HK-2 (cell line): Measurements from ENCODE around the gene BAZ2A.
"Not testable (repeated sequence)": the region's sequence is repeated elsewhere in the genome, so short reads cannot be mapped to it uniquely, and the experiment has no call there.

Experiments used
- DNase-seq: peaks from one replicate; pipeline ENCODE4 v3.0.0-alpha.2; 2018; ENCODE audit not compliant: unreplicated experiment

The BAZ2A gene

DNA sequence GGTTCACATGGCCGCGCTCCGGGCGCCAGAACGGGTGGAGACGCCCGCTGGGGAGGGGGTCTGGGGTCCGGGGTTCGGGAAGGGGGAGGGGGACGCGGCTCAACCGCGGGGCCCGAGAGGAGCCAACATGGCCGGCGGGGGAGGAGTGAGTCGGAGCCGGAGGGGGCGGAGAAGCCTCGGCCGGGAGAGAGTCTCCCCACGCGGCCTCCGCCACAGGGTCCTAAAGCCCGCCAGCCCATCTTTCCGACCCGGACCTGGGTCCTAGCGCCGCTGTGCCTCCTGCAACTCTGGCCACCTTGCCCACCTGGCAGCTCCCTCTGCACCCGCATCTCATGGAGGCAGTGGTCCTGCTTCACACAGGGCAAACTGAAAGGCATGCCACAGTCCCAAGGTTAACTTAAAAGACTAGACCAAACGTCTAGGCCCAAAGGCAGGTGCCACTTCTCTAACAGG is at the start of gene BAZ2A:
Gene BAZ2A (minus strand): TSS at position 147 of the 453 bp plus-strand sequence. CDS start 12,796 bp downstream, outside the sequence.
- peak; percentile 79 for DNase-seq

DNA sequence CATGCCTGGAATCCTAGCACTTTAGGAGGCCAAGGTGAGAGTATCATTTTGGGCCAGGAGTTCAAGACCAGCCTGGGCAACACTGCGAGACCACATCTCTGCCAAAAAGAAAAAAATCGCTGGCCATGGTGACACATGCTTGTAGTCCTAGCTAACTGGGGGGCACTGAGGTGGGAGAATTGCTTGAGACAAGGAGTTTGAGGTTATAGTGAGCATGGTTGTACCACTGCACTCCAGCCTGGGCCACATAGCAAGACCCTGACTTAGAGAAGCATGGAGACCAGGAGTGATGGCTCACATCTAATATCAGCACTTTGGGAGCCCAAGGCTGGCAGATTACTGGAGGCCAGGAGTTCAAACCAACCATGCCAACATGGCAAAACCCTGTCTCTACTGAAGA is 48.7 kb upstream of the BAZ2A start:
- no peak for DNase-seq

DNA sequence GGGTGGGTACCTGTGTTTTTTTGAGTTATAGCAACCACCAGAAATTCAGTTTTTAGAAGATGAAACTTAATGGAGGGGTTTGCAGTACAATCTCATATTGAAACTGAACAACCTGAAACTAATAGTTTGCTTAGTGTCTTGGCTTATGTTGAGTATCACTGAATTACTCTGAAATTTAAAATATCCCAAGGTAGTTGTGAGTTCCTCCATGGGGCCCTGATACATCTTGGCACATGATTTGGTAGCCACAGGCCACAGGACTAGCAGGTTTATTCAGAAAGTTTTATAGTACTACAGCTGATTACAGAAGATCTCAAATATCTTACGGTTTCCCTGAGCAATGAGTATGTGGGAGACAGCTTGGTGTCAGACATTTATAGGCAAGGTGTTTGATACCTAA is 47.6 kb upstream of the BAZ2A start:
- DNase-seq: no peak

DNA sequence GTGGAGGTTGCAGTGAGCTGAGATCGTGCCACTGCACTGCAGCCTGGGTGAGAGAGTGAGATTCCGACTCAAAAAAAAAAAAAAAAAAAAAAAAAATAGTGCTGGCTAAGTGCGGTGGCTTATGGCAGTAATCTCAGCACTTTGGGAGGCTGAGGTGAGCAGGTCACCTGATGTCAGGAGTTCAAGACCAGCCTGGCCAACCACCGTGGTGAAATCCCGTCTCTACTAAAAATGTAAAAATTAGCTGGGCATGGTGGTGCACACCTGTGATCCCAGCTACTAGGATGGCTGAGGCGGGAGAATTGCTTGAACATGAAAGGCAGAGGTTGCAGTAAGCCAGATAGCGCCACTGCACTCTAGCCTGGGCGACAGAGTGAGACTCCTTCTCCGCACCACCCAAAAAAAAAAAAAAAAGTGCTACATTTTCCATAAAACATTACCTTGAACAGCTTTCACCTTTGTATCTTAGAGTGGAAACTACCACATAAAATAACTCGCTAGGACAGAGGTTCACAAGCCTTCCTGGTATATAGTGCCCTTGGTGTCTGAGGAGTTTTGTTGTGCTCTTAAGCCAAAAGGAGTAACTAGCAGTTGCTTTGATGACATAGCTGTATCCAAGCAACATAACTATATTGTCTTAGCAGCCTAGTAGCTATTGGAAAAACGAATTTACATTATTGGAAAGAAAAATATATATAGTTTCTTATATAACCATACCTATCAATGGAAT is 46.9 kb upstream of the BAZ2A start:
- DNase-seq: no peak

DNA sequence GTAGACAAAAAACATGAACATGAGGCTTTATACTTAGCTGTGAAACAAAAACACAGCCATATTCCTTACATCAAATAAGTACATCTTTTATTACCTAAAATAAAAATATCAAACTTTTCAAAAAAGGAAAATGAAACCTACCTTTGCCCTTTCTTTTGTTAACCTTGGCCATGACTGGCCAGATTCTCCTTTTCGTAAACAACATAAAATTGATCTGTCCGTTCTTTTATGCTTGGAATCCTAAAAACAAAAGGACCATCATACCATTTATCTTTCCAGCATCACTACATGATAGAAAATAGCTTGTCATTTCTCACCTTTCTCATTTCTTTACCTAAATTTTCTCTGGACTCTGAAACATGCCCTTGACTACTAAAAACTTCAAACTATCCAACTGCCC is 41.5 kb upstream of the BAZ2A start:
- DNase-seq: no peak

DNA sequence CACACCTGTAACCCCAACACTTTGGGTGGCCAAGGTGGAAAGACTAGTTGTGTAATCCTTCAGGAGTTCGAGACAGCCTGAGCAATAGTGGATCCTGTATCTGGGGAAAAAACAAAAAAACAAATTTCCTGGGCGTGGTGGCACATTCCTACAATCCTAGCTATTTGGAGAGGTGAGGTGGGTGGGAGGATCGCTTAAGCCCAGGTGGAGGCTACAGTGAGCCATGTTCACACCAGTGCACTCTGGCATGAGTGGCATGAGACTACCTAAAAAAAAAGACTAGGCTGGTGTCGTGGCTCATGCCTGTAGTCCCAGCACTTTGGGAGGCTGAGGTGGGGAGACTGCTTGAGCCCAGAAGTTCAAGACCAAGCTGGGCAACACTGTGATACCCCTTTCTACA is 40.7 kb upstream of the BAZ2A start:
- DNase-seq: no peak

DNA sequence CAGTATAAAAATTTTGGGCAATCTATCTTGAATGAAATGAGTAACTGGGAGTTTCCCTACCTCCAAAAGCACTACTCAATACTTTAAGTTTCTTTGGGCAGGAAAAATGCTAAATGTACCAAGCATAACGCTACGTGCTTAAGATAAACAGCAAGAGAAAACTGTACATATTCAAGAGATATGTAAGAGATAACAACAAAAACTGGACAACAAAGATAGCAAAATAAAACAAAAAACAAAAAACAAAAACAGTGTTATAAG is 38.0 kb upstream of the BAZ2A start:
- DNase-seq: no peak

DNA sequence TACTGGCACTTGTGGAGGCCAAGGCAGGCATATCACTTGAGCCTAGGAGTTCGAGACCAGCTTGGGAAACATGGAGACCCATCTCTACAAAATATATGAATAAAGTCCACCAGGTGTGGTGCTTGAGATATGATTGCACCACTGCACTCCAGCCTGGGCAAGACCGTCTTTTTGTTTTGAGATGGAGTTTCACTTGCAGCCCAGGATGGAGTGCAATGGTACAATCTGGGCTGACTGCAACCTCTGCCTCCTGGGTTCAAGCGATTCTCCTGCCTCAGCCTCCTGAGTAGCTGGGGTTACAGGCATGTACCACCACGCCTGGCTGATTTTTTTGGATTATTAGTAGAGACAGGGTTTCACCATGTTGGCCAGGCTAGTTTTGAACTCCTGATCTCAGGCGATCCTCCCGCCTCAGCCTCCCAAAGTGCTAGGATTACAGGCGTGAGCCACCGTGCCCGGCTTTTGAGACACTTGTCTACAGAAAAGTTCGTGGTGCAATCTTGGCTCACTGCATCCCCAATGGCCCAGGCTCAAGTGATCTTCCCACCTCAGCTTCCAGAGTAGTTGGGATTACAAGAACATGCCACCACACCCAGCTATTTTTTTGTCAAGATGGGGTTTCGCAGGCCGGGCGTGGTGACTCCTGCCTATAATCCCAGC is 32.0 kb upstream of the BAZ2A start:
- no peak for DNase-seq

DNA sequence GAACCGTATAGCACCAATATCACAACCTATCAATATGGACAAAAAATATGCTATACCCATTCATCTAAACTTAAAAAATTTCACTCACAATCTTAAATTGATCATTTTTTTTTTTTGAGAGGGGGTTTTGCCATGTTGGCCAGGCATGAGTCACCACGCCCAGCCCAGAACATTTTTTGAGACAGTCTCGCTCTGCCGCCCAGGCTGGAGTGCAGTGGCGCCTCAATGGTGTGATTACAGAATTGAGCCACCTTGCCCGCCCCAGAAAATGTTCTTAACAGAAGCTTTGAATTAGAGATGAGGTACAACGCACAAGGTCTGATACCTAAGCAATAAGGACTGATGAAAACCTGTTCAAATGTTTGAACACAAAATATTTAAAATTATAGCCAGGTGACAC is 31.4 kb upstream of the BAZ2A start:
- DNase-seq: peak; percentile 43

DNA sequence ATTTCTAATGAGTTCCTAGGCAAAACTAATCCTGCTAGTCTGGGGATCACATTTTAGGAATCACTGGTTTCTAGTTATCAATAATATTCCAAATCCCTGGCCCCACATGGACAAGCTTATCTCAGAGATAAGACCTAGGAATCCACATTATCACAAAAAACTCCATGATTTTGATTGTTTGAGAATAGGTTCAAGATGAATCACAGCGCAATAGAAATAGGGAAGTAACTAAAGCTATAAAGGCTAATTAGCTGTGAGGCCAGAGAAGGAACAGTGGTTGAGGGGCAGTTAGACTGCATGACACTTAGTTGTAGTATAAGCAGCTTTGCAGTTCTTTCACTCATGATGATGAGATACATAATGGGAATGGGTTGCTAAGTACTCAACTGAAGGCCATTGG is 28.8 kb upstream of the BAZ2A start:
- DNase-seq: no peak

DNA sequence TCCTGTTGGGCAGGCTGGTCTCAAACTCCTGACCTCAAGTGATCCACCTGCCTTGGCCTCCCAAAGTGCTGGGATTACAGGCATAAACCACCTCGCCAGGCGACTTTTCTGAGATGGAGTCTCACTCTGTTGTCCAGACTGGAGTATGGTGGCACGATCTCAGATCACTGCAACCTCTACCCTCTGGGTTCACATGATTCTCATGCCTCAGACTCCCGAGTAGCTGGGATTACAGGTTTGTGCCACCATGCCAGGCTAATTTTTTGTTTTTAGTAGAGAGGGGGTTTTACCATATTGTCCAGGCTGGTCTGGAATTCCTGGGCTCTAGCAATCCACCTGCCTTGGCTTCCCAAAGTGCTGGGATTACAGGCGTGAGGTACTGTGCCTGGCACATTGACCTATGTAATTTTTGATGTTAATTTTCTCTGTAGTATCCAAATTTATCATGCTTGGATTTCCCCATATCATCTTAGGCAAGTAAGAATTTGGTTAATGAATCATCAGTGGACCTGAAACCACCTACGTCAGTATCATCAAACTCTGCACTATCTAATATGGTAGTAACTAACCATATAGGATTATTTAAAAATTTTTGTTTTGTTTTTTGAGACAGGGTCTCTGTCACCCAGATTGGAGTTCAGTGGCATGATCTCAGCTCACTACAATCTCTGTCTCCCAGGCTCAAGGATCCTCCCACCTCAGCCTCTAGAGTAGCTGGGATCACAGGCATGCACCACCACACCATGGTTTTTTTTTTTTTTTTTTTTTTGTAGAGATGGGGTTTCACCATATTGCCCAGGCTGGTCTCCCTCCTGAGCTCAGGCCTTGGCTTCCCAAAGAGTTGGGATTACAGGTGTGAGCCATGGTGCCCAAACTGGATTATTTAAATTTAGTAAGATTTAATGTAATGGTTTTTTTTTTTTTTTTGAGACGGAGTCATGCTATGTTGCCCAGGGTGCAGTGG is 27.6 kb upstream of the BAZ2A start:
- DNase-seq: no peak

DNA sequence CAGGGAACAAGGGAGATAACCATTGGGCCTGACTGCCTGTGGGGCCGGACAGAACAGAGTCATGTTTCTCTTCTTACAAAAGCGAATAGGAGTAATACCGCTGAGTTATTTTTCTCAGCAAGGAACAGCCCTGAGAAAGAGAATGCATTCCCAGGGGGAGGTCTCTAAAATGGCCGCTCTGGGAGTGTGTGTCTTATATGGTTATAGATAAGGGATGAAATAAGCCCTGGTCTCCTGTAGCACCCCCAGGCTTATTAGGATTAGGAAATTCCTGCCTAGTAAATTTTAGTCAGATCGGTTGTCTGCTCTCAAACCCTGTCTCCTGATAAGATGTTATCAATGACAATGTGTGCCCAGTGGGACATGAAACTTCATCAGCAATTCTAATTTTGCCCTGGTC is 23.7 kb upstream of the BAZ2A start:
- DNase-seq: not testable (repeated sequence)

DNA sequence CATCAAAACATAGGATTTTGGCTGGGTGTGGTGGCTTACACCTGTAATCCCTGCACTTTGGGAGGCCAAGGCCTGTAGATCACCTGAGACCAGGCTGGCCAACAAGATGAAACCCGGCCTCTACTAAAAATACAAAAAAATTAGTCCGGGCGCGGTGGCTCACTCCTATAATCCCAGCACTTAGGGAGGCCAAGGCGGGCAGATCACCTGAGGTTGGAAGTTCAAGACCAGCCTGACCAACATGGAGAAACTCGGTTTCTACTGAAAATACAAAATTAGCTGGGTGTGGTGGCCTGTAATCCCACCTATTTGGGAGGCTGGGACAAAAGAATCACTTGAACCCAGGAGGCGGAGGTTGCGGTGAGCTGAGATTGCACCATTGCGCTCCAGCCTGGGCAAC is 17.9 kb upstream of the BAZ2A start:
- not testable (repeated sequence) for DNase-seq

DNA sequence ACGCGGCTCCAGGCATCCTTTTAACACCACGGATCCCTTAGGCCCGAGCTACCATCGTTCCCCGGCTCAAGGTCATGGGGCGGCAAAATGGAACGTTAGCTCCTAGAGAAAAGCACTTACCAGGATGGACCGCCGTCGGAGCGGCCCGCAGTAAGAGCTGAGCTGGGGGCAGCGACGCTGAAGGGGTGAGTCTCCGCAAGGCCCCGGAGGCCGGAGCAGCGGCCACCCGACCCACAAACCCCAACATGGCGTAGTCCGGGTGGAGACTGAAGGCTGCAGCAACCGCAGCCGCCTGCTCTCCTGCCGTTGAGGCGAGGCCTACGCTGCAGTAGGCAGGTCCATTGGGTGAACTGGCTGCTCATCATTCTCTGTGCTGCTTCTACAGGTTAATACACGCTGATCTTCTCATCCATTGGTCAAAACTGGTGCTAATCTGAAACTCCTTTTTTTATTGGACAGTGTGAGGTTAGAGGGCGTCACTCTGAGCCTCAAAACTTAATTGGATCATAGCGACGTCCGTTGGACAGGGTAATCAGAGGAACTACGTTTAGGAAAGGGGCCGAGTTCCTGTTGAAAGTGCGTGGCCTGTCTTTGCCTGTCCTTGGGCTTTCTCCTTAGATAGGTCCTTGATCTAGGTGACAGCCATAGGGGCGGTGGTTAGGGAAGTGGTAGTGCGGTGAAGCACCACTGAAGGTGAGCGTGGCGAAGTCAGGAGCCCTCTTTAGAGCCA is 15.8 kb upstream of the BAZ2A start, which contains the start of gene ATP5F1B:
Gene ATP5F1B (minus strand): TSS at position 268 of the 730 bp plus-strand sequence. CDS start 21 bp downstream, at position 247.
- DNase-seq: peak; percentile 96

DNA sequence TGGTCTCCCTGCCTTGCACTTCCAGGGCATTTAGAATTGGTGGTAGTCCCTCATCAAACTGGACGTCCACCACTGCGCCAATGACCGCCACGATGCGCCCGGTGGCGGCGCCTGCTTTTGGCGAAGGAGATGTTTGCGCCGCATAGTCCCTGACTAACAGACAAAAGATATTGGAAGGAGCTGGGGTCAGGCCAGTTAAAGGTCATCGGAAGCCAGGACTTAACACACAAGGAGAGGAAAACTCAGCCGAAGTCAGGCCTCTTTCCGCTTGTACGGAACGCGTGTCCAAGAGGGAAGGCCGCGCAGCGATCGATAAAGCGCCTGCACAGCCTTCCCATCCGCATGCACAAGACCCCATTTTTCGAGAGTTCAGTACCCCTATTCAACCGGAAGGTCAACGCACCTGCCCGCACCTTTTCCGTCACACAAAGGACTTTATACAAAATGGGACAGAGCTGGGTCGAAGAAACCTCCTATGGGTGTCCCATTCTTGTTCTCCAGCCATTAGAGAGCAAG is 15.1 kb upstream of the BAZ2A start:
- peak; percentile 28 for DNase-seq

DNA sequence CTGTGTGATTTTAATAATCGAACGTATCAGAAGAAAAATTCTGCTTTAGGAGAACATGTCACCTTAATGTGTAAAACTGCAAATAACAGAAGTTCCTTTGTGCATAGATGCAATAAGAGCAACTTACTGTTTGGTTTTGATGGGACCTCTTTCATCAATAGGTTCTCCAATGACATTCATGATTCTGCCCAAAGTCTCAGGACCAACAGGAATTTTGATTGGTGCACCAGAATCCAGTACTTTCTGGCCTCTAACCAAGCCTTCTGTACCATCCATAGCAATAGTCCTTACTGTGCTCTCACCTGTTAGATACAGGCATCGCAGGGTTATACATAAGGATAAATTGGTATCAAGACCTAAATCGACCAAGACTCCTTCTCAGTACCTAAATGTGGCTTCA is 14.5 kb upstream of the BAZ2A start:
- DNase-seq: no peak

DNA sequence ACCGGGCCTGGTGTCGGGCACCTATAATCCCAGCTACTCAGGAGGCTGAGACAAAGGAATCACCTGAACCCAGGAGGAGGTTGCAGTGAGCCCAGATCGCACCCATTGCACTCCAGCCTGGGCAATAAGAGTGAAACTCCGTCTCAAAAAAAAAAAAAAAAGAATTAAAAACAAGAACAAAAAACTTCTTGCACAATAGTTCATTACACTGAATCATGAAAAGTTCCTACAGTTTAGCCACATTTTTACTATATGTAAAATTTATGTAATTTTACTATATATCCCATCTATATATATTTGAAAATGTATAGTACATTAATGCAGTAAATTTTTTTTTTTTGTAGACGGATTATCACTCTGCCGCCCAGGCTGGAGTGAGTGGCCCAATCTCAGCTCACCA is 11.1 kb upstream of the BAZ2A start:
- DNase-seq: no peak

DNA sequence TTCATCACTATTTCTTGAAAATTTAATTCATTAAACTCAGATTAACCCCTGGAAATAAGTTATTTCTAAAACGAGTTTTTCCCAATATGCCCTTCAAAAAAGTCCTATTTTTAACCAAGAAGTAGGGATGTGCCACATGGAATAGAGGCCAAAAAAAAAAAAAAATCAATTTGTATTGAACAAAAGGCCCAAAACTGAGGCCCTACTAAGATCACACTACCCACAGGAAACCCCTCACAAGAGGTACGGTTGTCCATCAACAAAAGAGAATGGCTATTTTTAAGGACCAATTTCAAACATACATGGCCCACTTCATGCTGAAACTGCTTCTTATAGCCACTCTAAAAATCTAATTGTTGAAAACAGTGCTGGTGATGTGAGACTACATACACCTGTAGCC is 7.5 kb upstream of the BAZ2A start:
- no peak for DNase-seq

DNA sequence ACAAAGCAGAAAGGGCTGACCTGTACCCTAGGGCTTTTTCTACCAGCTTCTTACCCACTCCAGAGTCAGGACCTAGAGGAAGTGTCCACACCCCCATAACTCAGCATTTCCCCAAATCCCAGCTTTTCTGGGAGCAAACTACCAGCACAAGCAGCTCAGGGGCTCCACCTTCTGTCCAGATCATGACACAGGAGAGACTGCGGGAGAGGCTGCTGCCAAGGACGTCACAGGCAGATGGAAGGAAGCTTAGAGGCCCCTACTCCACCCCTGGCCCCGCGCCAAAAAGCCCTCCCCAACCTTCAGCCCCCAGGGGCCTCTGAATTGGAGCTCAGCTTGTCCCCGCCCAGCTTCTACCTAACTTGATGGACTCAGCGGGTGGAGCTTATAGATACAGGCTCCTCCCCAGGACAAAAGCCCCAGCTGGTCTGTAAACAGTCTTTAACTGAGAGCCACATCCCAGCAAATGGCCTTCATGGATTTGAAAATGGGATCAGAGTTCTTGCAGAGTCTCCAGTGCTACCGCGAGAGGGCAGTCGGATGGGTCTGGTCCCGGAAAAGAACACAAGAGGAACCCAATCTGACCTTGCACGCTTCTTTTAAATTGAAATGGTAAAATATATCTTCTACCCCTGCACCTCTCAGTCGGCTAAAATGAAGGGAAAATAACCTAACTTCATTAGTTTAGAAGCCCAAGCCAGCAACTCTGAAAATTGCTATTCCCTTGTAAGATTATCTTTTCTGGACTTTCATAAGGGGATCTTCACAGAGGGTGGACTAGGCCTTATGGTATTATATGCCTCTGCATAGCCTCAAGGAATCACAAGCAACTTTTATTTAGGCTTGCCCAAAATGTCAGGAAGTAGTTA is 6.8 kb upstream of the BAZ2A start:
- peak; percentile 99 for DNase-seq

DNA sequence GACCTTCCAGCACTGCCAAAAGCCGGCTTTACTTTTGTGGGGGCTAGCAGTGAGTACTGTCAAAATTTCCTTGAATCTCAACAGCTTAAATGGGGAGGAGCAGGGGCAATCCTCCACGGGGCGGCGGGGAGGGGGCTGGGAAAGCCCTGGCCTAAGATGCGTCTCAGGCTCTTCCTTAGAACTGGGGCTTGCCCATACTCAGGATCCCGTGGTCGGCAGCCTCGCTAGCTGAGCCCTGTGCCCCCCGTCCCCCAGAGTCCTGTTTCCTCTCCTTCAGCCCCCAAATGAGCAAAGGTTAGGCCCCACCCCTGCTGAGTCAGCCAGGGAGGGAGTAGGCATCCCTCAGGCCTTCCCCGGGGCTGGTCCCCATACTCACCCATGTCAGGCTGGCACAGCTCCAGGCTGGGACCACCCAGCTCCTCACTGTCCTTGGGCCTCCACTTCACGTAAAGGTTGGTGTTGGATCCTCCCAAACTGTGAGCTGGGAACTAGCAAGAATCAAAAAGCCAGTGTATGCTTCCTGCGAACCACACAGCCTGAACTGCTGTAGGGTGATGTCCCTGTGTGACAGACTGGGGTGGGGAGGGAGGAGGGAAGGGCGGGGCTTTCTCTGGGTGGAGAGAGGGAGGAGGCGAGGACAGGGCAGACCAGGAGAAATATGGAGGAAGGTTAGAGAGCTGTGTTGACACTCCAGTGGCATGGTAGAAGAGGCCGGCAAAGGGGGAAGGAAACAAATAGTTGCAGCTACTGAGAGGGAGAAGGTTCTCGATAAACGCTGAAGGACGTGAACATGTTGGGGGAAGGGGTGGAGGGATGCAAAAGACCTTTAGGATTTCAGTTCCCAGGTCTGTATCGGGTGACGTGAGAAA is 5.9 kb upstream of the BAZ2A start:
- DNase-seq: peak; percentile 86
